ENCODE results near the gene CYB561D2.
A peak's percentile ranks its signal among the peaks of the same experiment; 100 is the strongest.

CYB561D2 gene

DNA sequence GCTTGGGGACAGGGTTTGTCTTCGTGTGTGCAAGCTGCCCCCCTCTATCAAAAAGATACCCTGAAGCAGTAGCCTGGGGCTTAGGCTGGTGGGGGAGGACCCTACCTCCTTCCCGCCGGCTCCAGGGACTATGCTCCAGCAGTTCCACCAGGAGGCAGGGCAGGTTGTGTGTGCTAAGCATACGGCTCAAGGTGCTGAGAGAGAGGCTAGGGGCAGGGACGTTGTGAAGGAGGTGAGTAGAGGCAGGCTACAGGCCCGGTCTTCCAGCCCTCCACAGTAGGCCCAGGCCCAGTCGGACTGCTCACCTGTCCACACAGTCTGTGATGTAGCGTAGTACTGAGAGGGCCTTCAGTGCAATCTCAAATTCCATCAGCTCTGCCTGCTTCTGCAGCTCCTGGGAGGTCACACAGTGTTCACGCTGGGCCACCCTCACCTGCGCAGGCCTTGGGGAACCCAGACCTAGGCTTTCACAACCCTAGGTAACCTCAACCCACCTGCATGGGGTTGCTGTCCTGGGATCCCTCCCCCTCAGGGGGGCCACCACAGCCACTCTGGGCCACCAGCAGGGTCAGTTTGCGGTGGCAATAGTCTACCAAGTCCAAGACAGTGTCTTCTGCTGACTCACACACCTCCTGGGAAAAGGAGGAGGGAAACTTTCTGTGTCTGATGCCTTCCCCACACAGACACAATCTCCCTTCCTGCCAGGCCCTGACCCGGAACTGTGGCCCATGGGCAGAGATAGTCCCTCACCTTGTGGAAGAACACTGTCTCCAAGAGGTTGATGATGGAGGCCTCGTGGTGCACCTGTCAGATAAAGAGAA, 7.6 kb upstream of the CYB561D2 start:
- DNase-seq, result no peak

DNA sequence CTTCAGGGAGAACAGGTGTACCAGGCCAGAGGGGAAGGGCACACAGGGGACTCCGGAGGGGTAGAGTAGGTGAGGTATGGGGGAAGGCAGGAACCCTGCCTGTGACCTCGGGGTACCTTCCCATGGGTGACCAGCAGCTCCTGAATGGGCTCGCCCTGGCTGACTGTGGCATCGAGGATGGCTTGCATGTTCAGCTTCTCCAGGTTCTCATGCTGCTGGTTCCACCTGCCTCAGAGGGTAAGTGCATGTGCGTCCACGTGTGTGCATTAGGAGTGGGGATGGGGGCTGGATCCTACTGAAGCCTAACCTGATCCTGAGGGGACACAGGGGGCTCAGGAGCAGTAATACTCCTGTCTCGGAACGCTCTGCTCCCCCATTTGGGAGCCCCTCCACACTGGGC, 5.7 kb upstream of the CYB561D2 start:
- DNase-seq, result no peak

DNA sequence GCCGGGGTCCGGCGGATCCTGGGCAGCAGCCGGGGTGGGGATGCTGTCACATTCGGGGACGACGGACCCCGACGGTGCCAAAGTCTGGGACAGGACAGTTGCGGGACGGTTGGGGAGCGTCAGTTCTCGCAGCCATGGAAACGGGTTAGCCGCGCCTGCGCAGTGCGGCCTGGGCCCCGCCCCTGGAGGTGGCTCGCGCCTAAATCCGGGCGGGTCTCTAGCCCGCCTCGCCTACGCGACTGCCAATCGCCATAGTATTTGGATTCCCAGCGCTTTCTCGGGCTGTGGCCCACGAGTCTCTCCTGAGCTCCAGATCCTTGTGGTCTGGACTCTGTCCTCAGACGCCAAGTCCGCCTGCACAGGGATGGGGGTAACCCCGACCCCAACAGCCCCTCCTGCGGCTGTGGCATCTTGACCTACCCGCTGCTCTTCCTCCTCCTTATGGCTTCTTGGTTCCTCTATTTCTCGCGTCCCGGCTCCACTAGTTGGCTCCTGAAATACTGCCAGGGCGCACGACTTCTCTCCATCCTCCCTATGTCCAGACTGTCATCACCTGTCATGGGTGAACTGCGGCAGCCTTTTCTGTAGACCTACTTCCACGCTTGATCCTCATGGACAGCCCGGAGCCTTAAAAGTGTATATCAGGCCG, 5.0 kb upstream of the CYB561D2 start, which contains the start of gene ZMYND10:
TSS of gene ZMYND10 (minus strand) at position 147 of the 649 bp plus-strand sequence. CDS start 153 bp downstream, outside the sequence.
- peak; percentile 75 for DNase-seq

DNA sequence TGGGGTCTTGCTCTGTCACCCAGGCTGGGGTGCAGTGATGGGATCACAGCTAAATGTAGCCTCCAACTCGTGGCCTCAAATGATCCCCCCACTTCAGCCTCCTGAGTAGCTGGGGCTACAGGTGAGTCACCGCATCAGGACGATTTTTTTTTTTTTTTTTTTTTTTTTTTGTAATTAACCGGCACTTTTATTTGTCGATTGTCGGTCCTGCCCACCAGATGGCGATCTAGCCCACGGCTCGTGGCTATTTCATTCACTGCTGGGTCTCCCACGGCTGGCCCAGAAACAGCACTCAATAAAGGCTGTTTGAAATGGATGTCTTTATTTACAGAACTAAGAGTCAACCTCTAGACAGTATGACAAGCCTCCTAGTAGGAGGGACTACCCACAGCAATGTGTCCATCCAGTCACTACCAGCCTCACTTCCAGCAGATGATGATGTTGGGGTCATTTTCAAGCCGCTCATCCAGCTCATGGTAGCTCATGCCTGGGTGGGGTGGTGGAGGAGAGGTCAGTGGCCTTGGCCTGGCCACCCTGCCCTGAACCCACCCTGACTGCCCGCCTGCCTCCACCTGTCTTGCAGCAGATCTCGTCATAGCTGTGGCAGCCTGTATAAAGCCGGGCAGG, 3.4 kb upstream of the CYB561D2 start:
- peak; percentile 78 for DNase-seq

DNA sequence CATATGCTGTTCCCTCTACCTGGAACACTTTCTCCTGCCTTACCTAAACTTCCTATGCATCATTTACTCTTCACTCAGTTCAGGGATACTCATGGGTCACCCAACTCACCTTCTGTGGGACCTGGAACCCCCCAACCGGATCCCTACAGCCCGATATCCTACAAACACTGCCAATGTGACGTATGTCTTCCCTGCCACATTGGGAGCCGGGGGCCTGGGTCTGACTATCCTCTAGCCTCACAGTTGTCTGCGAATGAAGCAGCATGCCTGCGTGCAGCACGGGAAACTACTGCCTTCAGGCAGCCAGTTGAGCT, 492 bp upstream of the CYB561D2 start:
- DNase-seq, result no peak

DNA sequence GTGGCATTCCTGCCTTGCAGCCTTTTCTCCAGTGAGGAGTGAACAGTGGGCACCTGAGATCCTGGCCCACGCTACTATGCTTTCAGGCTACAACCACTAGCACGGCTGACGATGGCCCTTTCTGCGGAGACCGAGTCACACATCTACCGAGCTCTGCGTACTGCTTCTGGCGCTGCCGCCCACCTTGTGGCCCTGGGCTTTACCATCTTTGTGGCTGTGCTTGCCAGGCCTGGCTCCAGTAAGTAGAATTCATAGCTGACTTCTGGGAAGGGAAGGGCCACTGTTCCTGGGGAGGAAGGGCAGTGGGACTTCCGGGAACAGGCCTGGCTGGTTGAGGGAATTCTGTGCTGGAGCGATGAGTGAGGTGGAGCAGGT, 648 bp downstream of the CYB561D2 start:
- no peak for DNase-seq

DNA sequence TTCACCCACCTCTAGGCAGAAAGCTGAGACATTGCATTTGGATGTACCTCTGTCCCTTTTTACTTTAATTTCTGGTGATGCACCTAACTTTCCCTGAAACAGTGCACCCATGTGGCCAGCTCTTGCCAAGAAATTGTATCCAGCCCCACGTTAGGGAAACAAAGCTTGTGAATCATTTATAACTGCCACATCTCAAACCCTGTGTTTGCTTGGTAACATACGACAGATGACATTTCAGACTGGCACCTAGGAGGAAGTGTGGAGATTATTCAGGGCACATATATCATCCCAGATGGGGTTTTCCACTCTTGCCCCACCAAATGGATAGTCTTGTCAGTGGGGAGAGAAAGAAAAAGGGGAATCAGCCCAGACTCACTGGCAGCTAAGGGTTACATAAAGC, 2.1 kb downstream of the CYB561D2 start:
- DNase-seq, result no peak

DNA sequence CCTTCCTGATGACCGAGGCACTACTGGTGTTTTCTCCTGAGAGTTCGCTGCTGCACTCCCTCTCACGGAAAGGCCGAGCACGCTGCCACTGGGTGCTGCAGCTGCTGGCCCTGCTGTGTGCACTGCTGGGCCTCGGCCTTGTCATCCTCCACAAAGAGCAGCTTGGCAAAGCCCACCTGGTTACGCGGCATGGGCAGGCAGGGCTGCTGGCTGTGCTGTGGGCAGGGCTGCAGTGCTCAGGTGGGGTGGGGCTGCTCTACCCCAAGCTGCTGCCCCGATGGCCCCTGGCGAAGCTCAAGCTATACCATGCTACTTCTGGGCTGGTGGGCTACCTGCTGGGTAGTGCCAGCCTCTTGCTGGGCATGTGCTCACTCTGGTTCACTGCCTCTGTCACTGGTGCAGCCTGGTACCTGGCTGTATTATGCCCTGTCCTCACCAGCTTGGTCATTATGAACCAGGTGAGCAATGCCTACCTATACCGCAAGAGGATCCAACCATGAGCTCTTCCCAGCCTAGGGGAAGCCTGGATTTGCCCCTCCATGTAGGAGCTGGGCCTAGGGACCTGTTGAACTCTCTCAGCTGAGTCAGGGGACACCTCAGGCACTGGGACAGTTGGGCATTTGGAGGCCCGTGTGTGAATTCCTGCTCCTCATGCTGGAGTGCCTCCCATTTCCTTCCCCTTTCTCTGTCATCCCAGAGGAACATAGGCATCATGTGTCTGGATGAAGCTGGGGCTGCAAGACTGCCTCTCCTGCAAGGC, 2.8 kb downstream of the CYB561D2 start:
- DNase-seq, result no peak

DNA sequence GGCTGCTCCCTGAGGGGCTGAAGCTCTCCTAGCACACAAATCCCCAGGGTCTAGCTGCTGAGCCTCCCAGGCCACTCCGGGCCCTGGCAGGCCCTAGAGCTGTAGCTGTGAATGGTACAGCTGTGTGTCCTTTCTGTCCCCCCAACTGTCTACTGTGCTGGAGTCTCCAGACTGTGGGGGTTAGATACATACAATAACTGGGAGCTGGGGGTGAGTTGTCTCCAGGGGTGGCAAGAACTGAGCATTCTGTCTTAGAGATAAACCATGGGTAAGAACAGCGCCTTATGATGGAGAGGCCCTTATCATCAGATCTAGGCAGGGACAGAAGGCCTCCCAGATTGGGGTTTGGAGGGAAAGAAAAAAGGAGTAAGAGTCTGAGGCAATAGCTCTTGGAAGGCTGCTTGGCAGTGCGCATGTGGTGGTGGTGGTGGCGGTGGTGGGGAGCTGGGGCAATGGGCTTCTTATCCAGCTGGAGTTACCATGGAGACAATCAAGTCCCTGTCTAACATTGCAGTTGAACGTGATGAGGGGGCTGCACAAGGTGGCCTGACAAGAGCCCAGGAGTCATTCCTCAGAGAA, 3.6 kb downstream of the CYB561D2 start:
- DNase-seq, result no peak

DNA sequence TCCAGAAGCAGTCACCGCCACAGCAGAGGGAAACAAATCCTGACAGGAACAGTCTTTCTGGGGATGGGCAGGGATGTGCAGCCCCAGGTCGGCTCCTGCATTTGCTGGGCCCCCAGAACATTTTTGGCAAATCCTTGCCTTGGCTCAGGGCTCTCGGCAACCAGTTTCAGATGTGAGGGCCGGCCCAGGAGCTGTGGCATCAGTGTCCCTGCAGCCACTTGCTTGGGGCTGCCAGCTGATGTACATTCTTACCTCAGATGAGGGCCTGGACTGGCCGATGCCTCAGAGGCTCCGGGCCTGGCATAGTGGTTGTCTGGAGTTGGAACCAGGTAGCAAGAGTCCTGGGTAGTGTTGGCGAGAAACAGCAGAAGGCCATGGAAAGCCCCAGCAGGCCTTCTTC, 4.2 kb downstream of the CYB561D2 start:
- DNase-seq, result no peak

DNA sequence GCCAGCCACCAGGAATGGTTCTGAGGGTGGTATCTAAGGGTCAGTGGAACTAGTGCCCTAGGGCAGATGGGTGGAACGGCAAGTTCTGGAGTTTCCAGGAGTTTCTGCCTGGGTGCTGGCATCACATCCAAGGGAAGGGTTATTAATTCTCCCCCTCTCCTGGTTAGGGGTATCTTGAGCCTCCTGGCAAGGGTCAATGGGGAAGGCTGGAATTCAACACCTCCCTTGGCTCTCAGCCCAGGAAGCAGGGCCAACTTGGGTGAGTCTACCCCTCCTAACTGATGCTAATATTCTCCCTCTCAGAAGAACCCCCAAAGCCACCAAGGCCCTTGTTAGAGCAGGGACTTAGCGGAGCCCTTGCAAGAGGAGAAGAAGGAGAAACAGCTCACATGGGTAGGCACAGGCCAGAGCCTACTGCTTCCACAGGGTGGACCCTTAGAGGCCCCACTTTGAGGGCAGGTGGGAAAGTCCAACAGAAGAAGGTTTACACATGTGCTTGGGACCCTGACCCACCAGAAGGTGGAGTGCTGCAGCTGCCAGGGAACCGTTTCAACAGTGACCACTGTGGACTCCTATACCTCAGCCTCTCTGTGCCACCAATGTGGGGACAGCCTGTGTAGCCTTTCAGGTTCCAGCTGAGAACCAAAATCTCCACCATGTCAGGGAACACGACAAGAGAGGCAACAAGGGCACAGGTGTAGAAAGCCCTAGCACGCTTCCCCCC, 5.3 kb downstream of the CYB561D2 start:
- DNase-seq, result no peak

DNA sequence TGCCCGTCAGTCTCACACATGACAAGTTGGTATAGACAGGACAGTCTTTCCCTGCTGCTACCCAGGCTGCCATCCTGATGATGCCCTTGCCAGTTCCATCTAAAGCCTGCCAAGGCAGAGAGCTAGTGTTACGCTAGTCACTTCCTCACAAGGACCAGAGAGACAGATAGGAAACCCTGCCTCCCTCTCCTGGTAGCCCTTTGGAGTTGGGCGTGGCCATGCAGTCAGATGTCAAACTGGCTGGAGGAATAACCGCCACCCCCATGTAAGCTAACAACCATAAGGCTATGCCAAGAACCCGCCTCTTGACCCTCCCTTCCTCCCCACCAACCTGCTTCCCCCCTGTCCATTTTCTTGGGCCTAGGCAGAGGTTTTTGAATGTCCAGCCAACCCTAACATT, 5.9 kb downstream of the CYB561D2 start:
- no peak for DNase-seq

DNA sequence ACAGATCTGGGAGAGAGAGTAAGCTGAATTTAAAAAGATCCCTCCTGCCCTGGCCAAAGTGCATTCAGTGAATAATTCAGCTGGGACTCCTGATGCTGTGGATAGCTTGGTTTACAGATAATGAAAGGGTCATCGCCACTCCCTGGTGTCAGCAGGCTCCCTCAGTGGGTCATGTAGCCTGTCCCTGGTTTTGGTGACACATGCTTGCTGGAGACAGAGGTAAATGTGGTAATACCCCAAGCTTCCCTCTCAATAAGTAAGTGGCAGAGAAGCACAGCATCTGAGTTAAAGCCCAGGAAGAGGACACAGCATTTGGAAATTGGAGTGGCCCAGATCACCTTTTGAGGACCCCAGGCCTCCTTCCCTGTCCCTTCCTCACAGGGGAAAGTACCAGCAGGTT, 6.8 kb downstream of the CYB561D2 start:
- no peak for DNase-seq

DNA sequence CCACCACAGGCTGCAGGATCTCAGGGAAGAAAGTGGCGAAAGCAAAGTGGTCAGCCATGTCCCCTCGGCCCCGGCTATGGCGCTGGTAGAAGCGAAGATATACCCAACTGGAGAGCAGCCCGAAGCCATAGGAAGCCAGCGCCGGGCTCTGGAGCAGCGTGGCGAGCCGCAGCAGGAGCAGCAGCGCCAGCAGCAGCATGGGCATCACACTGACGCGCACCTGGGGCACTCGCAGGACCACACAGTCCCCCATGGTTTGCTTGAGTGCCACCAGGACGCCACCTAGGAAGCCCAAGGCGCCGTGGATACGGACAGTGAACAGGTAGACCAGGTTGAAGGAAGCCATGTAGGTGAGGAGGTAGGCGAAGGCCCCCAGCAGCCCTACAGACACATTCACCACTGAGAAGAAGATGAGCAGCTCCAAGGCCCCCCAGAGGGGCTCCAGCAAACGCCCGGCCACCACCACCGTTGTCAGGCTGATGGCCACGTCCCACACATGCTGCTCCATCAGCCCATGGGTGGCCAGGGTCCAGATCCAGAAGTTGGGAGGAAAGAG, 7.8 kb downstream of the CYB561D2 start:
- no peak for DNase-seq

DNA sequence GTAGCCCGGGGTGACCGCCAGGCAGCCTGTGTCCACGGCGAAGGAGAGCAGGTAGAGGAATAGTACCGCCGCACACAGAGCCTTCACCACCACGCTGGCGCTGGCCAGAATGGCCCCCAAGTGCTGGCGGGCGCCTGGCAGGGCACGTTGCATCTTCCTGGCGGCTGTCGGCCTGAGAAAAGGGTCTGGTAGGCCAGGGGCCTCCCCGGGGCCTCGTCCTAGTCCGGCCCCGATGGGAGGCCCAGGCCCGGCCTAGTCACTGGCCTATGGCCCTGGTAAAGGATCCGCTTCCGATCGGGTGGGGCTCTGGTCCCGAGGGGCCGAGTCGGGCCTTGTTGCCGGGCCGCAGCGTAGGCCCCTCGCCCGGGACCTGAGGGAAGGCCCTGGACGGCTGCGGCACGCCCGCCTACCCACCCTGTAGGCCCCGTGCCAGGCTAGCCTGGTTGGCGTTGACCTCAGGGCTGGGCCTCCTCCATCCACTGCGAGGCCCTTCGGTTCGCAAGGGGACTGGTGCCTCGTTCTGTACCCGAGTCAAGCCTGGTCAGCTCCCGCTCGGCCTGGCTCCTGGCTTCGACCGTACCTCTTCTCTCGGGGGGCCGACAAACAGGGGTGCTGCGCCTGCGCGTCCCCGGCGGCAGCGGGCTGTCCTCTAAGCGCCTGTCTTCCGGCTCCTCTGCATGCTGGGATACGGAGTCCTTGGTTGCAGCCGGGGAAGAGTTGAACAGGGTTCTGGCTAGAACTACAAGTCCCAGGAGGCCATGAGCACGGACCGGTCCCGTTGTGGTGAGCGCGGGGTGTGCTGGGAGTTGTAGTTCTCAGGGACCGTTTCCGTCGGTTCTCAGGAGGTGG, 8.5 kb downstream of the CYB561D2 start, which contains the start of gene TMEM115:
TSS of gene TMEM115 (minus strand) at position 611 of the 849 bp plus-strand sequence. CDS start at position 153, 458 bp downstream.
- DNase-seq, result peak; percentile 95

DNA sequence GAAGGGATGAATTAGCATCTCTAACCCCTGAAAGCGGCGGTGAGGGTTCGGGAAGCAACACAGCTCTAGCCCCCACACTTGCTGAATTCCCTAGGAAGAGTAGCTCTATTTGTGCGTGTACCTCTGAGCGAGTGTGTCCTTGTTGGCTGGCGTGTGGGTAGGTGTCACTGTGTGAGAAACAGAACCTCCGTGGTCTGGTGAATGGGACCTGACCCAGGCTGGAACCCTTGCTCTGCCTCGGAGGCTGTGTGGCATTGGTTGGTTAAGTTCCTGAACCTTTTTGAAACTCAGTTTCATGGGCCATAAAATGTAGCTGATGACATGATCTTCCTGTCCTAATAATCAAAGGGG, 9.1 kb downstream of the CYB561D2 start:
- no peak for DNase-seq

DNA sequence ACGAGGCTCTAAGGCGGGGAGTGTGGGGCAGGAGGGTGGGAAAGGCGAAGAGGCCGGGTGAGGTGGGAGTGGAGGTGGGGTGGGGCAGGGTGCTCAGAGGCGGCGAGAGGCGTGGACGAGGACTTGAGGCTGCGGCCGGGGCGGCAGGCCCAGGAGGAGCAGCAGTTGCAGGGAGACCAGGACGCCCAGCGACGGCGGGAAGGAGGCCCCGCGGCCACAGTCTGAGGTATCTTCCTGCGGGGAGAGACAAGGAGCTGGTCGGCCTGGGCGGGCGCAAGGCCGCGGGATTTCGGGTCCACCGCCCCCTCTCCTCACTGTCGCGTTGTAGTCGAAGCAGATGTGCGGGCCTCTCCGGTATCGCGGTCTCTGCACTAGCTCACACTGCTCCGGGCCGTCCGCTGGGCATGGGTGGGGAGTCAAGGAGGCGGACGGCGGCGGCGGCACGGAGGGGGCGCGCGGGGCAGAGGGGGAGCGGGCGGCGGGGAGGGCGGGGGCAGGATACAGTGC, 14.0 kb downstream of the CYB561D2 start:
- no peak for DNase-seq

DNA sequence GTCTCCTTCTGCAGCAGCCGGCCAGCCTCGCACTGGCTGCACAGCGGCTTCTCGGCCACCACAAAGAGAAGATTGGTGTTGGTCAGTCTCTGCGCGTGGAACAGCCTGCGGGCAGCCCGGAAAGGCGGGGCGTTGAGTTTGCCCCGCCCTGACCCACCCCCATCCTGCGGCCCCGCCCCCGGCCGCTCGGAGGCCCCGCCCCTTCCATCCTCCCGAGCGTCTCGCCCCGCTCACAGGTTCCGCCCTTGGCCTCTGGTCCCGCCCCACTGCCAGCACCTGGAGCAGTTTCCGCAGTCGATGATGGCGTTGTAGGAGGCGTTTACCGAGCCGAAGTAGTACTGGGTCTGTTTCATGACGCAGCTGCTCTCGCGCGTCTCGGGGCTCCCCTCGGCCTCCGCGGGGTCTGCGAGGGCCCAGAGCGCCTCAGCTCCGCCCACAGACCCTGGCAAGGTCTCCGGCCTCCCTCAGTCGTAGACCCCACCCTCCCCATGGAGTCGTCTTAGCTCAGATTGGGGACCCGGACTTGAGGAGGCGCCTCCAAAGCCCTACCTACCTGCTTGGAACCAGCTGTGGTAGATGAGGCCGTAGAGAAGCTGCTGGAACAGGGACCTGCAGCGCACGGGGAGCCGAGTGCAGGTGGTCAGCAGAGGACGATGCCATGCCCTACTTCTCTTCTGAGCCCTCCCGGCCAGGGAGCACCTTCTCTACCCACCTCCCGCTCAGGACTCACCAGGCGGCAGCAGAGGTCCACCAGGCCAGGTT, 14.6 kb downstream of the CYB561D2 start:
- DNase-seq, result peak; percentile 95

DNA sequence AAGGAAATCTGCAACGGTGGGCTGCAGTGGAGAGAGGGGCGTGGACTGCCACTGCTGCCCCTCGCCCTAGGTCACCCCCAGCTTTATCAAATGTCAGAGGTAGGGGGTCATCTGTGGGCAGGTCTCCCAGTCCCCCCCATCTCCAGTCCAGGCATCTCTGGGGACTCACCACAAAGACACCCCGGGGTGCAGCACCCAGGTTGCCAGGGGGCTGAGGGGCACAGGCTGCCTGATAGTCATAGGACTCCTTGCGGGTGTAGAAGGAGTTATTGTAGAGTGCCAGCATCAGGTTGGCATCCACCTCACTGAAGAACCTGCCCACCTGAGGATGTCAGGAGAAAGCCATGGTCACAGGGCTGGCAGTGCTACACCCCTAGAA, 15.2 kb downstream of the CYB561D2 start:
- DNase-seq, result no peak

Measured in activated naive CD4-positive, alpha-beta T cell treated with Interleukin-2 at 50 U/mL for 16 hours (primary cell).